Kidney capillary endothelial cell (primary cell): ENCODE measurements around the gene MPG.
"Not testable (repeated sequence)": the region's sequence is repeated elsewhere in the genome, so short reads cannot be mapped to it uniquely, and the experiment has no call there.

ENCODE experiments used
- DNase-seq: peaks from one replicate; pipeline ENCODE4 v3.0.0-alpha.2; 2018; ENCODE audit warnings: low spot score

MPG gene

DNA sequence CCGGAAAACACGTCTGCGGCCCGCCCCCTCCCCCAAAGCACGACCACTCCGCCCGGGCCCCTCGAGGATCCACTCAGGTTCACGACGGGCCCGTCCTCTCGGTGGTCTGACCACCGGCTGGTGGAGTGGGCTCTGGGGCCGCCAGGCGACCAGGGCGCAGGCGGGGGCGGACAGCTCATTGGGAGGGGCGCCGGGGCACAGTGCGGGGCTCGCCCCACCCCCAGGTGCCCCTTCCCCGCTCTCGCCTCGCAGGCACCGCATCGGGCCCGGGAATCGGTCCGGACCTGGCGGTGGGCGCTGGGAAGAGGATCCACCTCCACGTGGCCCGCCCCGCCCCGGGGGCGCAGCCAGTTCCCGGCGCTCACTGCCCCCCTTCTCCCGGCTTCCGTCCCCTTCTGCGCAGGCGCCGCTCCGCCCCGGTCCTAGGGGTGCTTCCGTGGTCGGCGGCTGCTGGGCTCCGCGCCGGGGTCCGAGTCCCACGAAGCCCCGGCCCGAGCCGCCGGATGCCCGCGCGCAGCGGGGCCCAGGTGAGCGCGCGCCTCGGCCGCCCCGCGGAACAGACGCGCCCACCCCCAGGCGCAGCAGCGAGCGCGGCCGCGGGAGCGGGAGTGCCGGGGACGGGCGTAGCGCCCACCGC, at the start of gene MPG:
Gene MPG, plus strand, starts transcription at position 419 of the 637 bp plus-strand sequence. Its CDS starts 85 bp downstream, at position 504.
- DNase-seq = no peak

DNA sequence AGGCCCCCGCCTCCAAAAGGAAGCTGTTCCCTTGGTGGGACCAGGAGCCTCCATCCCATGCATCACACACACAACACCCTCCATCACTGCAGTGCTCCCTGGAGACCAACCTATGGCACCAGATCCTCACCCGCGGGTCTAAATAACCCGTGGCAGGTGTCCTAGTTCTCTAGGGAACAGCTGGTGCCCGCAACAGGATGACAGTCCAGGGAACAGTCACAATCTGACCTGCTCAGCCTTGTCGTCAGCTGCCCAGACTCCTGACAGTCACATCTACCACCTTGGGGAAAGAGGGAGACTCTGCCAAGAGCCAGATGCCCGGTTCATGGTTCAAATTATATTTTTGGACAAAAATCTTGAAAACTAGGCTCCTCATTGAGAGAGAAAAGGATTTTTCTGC, 47.4 kb upstream of the MPG start:
- DNase-seq = not testable (repeated sequence)

DNA sequence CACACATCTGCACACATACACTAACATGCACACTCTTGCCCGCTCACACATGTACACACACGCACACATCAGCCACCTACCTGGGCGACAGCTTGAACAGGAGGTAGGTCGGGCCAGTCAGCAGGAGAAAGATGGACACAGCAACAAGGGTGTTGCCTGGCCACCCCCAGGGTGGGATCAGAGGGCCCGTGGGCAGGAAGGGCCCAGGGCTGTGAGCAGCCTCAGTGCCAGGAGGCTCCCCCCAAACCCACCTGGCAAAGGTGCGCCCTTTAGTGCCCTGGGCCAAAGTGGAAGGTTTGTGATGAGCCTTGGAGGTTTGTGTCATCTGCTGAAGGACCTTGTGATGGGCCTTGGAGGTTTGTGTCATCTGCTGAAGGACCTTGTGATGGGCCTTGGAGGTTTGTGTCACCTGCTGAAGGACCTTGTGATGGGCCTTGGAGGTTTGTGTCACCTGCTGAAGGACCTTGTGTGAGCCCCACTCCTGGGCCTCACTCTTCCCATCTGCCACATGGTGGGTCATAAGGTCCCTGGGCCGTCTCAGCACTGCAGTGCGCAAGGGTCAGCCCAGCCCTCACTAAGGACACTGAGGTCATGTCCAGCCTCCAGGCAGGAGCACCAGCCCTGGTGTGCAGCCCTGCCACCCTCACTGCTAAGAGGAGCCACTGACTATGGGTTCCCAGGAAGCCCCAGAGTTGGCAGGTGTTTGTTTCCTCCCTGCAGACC, 44.7 kb upstream of the MPG start:
- DNase-seq = not testable (repeated sequence)

DNA sequence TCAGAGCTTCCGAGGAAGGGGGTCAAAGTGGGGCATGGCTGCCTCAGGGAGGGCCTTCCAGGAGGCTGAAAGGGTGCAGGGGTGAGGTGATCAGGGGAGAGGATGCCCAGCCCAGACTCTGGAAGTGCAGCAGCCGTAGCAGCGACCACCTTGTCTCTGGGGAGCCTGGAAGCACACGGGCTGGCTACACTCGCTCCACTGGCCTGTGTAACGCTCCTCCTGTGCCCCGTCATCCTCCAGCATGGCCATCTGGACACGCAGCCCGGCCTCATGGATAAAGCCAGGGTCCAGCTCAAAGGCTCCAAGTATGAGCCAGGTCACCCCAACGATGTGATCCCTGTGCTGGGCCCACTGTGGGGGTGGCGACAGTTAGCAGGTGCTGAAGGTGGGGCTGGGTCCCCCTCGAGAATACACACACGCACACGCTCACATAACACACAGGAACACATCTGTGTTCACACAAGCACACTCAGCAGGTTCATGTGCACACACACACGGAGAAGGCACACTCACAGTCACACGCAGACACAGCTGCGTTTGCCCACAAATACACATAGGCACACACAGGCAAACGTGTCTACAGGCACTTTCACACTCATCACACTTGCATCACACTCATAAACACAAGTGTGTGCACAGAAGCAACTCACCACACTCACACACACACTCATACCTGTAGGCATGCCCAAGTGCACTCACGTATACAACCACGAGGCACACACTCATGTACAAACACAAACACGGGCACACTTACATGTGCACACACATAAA, 44.0 kb upstream of the MPG start:
- DNase-seq = no peak

GRCh38 chr16:34648-34987, 43.4 kb upstream of the MPG start:
- DNase-seq = no peak

DNA sequence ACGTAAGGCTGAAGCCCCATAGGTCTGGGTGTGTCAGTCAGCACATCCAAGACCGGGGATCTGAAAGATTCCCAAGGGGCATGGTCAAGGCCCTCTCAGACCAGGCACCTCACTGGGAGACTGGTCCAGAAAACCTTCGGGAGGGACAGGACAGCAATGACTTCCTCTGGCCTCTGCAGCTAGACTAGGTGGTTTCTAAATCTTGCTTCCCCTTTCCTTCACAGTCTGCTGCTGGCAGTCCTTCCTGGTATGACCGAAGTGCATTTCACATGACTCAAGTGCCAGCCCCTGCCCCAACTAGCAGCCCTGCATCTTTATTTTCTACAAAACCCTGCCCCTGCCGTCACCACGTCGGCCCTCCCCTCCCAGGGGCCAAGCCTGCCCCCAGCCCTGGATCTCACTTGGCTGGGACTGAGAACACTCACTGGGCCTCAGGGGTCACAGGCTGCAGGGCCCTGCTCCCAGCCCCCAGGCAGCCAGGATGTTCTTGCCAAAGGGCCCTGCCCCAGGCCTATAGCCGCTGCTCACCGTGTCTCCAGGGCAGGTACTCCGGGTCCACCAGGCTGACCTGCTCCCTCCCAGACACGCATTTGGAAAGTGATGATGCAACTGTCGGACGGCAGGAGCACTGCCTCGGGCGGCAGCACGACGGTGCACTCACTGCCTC, 42.9 kb upstream of the MPG start:
- DNase-seq = no peak

DNA sequence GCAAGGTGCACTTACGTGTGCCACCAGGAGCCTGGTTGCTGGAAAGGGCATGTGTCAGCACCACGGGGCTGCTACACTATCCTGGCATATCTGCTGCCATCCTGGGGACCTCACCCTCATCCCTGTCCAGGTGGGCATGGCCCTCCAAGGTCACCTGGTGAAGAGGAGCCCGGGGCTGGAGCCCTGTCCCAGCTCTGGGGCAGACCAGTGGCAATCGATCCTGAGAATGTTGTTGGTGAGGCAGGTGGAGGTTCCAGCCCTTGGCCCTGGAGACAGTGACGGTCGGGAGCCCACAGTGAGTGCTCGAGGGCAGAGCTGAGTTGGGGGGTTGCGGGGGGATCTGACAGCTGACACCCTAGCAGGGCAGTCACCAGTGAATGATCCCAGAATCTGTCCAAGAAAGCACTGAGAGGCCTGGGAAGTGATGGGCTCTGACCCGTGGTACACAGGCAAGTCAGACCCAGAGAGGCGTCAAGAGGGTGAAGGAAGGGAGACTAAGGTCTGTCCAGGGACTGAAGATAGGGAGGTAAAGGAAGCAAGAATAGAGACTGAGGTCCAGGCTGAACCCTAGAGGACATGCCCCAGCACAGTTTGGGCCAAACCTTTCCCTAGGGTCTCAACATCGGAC, 42.2 kb upstream of the MPG start:
- DNase-seq = no peak

DNA sequence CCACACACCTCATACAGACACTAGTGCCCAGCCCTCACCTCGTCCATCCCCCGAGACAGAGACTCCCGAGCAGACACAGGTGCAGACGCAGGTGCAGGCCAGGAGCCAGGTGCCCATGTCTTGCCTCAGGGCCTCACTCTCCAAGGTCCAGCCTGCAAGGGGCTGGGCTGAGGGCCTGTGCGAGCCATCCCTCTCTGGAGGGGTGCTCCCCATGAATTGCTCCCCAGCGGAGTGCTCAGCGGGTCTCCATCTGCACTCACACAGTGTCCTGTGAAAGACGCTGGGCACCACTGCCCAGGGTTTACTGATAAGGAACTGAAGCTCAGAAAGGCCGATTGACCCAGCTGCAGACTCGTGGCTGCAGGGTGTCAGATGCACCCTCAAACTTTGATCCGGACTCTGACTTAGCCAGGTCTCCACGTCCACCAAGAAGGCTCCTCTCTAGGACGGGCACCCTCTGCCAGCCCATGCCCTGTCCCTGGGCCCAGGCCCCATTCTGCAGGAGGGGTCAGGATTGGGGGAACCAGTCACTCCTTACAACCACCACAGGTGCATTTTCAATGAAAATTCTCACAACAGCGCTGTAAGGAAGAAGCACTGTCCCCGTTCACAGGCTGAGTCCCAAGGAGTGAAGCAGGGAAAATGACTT, 41.6 kb upstream of the MPG start:
- DNase-seq = no peak

GRCh38 chr16:37511-37910, 40.5 kb upstream of the MPG start:
- DNase-seq = no peak

DNA sequence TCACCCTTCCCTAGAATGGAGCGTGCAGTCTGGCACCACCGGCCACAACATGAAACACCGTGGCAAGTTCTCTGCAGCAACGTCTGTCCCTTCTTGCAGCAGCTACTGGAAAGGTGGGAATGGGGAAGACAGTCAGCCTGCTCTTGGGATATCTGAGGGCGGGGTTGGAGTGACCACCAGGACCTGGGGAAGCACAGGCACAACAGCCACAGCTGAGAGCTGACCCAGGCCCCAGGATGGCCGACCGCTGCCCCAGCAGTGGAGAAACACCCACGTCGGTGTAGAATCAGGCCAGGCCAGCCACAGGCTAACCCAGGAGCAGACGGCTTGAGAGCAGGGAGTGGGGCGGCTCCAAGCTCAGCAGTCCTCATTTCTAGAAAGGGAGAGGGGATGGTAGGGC, 39.8 kb upstream of the MPG start:
- not testable (repeated sequence) for DNase-seq

- no peak for DNase-seq
These were observed 38.8 kb upstream of the MPG start for GRCh38 chr16:38941-39892.

DNA sequence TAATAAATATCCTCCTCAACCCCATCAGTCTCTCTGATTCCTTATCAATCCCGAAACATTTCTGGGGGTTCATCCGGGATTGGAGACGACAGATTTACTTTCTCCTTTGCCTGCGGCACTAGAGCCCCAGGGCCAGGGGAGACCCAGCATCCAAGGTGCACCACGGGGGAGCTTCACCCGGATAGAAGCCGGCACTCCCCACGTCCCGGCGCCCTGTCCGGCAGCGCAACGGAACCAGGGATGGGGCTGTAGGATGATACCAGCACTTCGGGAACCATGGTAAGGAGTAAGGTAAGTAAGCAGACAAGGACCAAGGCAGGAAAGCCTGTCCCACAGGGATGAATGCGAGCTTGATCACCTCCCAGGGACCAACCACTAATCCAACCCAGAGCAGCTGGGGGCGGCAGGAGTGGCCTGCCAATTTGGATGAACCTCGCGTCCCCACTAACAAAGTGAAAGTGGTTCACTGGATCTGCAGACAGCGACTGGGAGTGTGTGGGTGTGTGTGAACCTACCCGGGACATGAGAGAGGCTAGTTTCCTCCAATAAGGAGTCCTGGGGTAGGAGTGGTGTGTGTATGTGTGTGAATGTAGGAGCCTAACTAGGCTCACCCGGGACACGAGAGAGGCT, 36.5 kb upstream of the MPG start:
- DNase-seq = no peak

DNA sequence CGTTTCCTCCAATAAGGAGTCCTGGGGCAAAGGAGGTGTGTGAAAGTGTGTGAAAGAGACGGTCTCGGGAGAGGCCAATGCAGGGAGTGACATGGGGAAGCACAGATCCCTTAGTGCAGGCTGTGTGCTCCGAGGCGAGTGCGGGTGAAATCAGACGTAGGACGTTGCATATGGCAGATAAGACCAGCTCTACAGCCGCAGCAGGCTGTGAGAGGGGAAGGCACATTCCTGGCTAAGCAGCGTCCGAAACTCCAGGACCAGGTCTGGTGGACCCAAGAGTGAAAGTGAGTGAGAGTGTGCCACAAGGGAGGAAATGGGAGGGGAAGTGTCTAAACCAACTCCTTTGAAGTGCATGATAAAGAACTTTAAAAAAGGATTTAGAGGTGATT, 36.0 kb upstream of the MPG start:
- no peak for DNase-seq

GRCh38 chr16:42691-43090, 35.3 kb upstream of the MPG start:
- DNase-seq = peak; percentile 78

DNA sequence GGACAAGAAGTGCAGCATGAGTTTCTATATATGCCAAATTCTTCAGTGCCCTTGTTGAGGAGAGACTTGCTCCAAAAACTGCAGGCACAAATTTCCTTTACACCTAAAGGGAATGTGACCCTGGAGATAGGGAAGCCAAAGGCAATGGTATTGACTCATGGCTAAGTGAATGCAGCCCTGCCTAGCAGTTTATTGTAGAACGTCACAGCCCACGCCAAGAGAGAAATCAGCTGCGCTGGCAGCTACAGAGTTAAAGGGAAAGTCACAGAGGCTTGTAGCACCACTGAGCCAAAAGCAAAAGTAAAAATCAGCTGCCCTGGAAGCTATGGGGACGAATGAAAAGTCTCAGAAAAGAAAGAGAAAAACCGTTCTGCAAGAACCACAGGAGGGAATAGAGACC, 34.7 kb upstream of the MPG start:
- DNase-seq = no peak

DNA sequence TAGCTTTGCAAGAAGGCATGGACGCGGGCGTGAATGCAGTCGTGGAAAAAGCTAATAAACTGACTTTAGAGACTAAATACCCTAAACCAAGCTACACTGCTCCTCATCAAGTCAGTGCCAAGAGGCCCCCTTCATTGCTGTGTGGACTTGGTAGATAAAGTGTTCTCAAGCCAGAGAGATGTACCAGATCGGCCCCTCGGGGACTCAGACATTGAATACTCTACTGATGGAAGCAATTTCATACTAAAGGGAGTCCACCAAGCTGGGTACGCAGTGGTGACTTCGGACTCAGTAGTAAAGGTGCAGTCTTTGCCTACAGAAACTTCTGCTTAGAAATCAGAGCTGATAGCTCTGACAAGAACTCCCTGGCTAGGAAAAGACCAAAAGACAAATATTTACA, 33.4 kb upstream of the MPG start:
- no peak for DNase-seq

- no peak for DNase-seq
These were observed 32.6 kb upstream of the MPG start for GRCh38 chr16:45454-45853.

DNA sequence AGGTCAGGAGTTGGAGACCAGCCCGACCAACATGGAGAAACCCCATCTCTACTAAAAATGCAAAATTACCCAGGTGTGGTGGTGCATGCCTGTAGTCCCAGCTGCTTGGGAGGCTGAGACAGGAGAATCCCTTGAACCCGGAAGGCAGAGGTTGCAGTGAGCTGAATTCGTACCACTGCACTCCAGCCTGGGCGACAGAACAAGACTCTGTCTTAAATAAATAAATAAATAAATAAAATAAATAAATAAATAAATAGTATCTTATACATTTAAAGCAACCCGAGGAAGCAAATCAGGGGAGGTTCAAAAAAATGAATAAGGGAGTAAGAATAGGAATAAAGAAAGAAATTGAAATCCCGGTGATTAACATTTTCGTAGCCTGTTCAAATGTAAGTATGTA, 31.5 kb upstream of the MPG start:
- DNase-seq = not testable (repeated sequence)

DNA sequence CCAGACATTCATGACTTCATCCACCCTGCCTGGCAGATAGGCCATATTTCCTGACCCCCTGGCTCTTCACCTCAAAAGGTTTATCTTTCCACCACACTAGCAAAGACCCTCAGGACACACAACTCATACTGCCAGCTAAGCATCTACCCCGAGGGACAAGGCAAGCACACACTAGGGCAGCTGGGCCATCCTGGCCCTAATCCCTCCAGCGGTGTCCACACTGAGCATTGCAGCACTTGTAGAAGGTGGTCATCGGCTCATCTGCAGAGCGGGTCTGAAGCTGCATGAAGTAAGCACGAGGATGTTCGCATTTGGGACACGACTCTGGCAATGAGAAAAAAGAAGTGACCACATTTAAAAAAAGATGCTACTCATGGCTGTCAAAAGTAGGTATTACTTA, 30.8 kb upstream of the MPG start:
- DNase-seq = no peak
